Gastroesophageal sphincter (tissue), 4 donors: ENCODE measurements around the gene C1orf167. TPM values are rescaled to one million over a fixed set of nuclear protein-coding genes. Genes with fewer than 3 reads are reported as not detected.

Experiments used
- ATAC-seq: fragments of 150-250 bp; one replicate; pipeline ENCODE4 v1.9.1; 2016; ENCODE audit warnings: mild to moderate bottlenecking, moderate library complexity
- H3K27ac ChIP-seq, 4 donors: fragments of 200-600 bp; sonication (generic) in 3 of 4; 1 replicate in 3 of 4; 2 replicates in 1 of 4; pipeline ENCODE4 v1.5.1; 2016 to 2019
- H3K27me3 ChIP-seq: fragments of 200-600 bp; sonication (generic); one replicate; pipeline ENCODE4 v1.5.1; 2019
- H3K36me3 ChIP-seq, 2 donors: fragments of 200-600 bp; sonication (generic); one replicate each; pipeline ENCODE4 v1.5.1; 2019; ENCODE audit warnings: control low read depth in 1 of 2
- H3K4me1 ChIP-seq, 3 donors: fragments of 200-600 bp; sonication (generic); 1 replicate in 2 of 3; 2 replicates in 1 of 3; pipeline ENCODE4 v1.5.1; 2016 to 2019; ENCODE audit warnings: control low read depth in 2 of 3
- H3K4me3 ChIP-seq, 2 donors: fragments of 200-600 bp; sonication (generic); one replicate each; pipeline ENCODE4 v1.5.1; 2019; ENCODE audit warnings: mild to moderate bottlenecking in 1 of 2, moderate library complexity in 1 of 2
- H3K9me3 ChIP-seq, 3 donors: fragments of 200-600 bp; sonication (generic); one replicate each; pipeline ENCODE4 v1.5.1; 2017 to 2019; ENCODE audit warnings: control low read depth in 2 of 3
- EP300 ChIP-seq: sonication (generic); formaldehyde crosslinking; IDR thresholded peaks from one replicate; pipeline ENCODE4 v1.6.1; 2017; ENCODE audit warnings: antibody characterized with exemption, mild to moderate bottlenecking
- POLR2A ChIP-seq, 2 donors: fragments of 450-650 bp; IDR thresholded peaks; one replicate each; pipeline ENCODE4 v1.6.1; 2017; ENCODE audit warnings: antibody characterized with exemption in 2 of 2, mild to moderate bottlenecking in 2 of 2, moderate library complexity in 1 of 2
- POLR2AphosphoS5 ChIP-seq: sonication (generic); formaldehyde crosslinking; IDR thresholded peaks from one replicate; pipeline ENCODE4 v1.6.1; 2017; ENCODE audit warnings: antibody characterized with exemption
- WGBS, 2 donors: methylation state at CpG; one replicate each; pipeline ENCODE4 v1.1.5; 2018; ENCODE audit warnings: low coverage in 1 of 2; 5-methylcytosine and 5-hydroxymethylcytosine counted together
- total RNA-seq, 4 donors: library from RNA; depleted of rRNA; stranded (reverse); fragments of >200 nt; gene quantifications; one replicate each; pipeline ENCODE4 v1.1.0, GENCODE V29; 2016
- TF ChIP-seq, protein P1 (sequence below), 4 experiments: fragments of 200-600 bp in 2 of 4; fragments of 450-650 bp in 2 of 4; sonication (generic) in 1 of 4; IDR thresholded peaks; one replicate each; pipeline ENCODE4 v1.5.1; 2017 to 2019; ENCODE audit warnings: antibody characterized with exemption in 4 of 4, mild to moderate bottlenecking in 2 of 4, moderate library complexity in 2 of 4

The C1orf167 gene
- total RNA-seq, 4 donors from 2014 or later = 0.35 to 1.4 (median 0.75) TPM

DNA sequence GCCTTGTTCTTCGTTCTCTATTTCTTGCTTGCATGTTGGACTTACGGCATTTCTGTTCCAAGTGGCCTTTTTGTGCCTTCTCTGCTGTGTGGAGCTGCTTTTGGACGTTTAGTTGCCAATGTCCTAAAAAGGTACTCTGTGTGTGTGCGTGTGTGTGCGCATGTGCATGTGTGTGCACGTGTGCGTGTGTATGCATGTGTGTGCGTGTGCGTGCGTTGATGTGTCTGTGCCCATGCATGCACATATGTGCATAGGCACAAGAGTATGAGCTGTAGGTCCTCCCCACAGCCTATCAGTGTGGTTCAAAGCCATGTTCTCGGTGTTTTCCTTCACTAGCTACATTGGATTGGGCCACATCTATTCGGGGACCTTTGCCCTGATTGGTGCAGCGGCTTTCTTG lies 71.9 kb downstream of the C1orf167 start:
- H3K36me3 ChIP-seq = peaks cover 0 to 99% of the 10 kb centered on the region in 2 donors
- ATAC-seq = no peak
- H3K27me3 ChIP-seq = no peaks in the 10 kb centered on the region
- H3K9me3 ChIP-seq = no peaks in the 10 kb centered on the region
- H3K4me3 ChIP-seq = no peak overlapping the region
- TF ChIP-seq POLR2AphosphoS5 (no peak), EP300 (no peak), POLR2A (IDR thresholded peaks at IDR 0.05) (no peak)
- TF ChIP-seq, protein P1, sequence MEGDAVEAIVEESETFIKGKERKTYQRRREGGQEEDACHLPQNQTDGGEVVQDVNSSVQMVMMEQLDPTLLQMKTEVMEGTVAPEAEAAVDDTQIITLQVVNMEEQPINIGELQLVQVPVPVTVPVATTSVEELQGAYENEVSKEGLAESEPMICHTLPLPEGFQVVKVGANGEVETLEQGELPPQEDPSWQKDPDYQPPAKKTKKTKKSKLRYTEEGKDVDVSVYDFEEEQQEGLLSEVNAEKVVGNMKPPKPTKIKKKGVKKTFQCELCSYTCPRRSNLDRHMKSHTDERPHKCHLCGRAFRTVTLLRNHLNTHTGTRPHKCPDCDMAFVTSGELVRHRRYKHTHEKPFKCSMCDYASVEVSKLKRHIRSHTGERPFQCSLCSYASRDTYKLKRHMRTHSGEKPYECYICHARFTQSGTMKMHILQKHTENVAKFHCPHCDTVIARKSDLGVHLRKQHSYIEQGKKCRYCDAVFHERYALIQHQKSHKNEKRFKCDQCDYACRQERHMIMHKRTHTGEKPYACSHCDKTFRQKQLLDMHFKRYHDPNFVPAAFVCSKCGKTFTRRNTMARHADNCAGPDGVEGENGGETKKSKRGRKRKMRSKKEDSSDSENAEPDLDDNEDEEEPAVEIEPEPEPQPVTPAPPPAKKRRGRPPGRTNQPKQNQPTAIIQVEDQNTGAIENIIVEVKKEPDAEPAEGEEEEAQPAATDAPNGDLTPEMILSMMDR (IDR thresholded peaks at IDR 0.05) = no peak
- H3K27ac ChIP-seq = no peak overlapping the region
- 90% methylated on average over 2 of the region's 13 CpGs; no CpG with 5 or more reads in 1 of the 2 donors for WGBS, 2 donors
- H3K4me1 ChIP-seq = peaks cover 0 to 6% (median 0%) of the 10 kb centered on the region in 3 donors

DNA sequence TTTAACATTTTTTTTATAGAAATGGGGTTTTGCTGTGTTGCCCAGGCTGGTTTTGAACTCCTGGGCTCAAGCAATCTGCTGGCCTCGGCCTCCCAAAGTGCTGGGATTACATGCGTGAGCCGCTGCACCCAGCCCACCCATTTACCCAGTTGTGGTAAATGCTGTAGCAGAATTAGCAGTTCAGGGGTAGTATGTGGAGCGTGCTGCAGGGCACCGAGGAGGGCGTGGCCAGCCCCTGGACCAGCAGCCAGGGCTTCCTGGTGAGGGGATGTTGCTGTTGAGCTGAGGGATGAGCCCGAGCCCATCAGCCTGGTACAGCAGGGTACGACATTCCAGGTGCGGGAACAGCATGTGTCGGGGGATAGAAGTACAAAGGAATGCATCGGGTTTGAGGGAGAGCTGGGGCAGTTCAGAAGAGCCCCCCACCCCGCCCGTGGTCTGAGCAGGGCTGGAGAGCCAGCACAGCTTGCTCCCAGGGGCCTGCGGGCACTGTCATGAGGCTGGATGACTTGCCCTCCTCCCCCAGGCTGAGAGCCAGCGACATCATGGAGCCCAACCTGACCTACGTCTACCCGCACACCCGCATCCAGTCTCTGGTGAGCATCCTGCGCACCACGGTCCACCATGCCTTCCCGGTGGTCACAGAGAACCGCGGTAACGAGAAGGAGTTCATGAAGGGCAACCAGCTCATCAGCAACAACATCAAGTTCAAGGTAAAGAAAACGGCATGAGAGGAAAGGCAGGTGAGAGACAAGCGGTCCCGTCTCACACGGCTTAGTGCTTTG lies 73.6 kb downstream of the C1orf167 start:
- peaks cover 0 to 6% (median 0%) of the 10 kb centered on the region in 3 donors for H3K4me1 ChIP-seq
- peaks cover 0 to 100% of the 10 kb centered on the region in 2 donors for H3K36me3 ChIP-seq
- ATAC-seq = no peak
- no peak overlapping the region for H3K4me3 ChIP-seq
- H3K27ac ChIP-seq = no peak overlapping the region
- WGBS, 2 donors = 87% methylated on average over 6 to 13 of the region's 28 CpGs
- no peaks in the 10 kb centered on the region for H3K27me3 ChIP-seq
- TF ChIP-seq EP300 = no peak
- TF ChIP-seq POLR2A (IDR thresholded peaks at IDR 0.05) = no peak
- no peak for TF ChIP-seq POLR2AphosphoS5
- TF ChIP-seq, protein P1 (IDR thresholded peaks at IDR 0.05) = no peak
- H3K9me3 ChIP-seq = no peaks in the 10 kb centered on the region

DNA sequence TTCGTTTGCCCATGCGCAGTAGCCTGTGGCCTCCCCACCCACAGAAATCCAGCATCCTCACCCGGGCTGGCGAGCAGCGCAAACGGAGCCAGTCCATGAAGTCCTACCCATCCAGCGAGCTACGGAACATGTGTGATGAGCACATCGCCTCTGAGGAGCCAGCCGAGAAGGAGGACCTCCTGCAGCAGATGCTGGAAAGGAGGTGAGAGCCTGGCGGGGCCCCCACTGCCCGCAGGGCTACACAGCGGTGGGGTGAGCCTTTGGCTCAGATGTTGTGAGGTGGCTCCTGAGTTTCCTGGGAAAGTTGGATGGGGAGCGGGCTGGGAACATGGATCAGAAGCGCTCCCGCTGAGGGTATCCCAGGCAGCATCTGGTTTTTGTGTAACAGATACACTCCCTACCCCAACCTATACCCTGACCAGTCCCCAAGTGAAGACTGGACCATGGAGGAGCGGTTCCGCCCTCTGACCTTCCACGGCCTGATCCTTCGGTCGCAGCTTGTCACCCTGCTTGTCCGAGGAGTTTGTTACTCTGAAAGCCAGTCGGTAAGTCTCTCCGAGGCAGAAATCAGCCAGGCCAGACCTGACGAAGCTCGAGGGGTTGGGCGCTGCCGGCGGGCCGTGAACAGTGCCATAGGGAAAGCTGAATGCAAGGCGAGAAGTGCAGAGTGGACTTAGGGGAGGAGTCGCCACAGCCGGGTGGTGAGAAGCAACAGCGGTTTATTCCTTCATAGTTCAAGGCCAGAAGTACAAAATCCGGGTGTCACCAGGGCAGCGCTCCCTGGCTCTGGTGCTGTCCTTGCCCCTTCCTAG lies 75.2 kb downstream of the C1orf167 start:
- WGBS, 2 donors = 70 to 91% methylated on average over 2 to 12 of the region's 36 CpGs
- TF ChIP-seq POLR2AphosphoS5 = no peak
- TF ChIP-seq POLR2A (IDR thresholded peaks at IDR 0.05) = no peak
- TF ChIP-seq, protein P1 (IDR thresholded peaks at IDR 0.05) = no peak
- no peak for TF ChIP-seq EP300
- Histone ChIP-seq H3K27ac (no peak overlapping the region), H3K9me3 (no peaks in the 10 kb centered on the region), H3K27me3 (no peaks in the 10 kb centered on the region), H3K4me3 (no peak overlapping the region), H3K36me3 (peaks cover 0 to 100% of the 10 kb centered on the region in 2 donors), H3K4me1 (peaks cover 0 to 6% (median 0%) of the 10 kb centered on the region in 3 donors)
- ATAC-seq = no peak

DNA sequence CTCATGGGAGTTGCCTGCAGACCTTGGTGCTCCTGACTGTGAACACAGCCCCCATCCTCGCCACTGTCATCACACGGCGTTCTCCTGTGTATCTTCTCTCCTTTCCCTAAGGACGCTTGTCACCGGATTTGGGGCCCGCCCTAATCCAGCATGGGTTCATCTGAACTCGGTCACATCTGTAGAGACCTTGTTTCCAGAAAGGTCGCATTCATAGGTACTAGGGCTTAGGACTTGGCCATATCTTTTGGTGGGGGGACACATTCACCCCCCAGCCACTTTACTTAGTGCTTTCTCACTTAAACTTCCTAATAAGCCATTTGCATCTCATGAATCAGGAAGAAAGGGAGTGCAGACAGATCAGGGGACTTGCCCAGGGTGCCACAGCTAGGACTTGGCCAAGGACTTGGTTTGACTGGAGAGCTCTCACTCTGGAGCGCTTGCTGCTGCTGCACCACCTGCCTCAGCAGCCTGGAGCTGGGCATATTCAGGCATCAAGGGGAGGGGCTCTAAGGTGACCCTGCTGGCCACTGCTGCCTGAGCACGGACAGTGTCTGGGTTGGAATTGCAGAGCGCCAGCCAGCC lies 75.9 kb downstream of the C1orf167 start:
- peaks cover 0 to 100% of the 10 kb centered on the region in 2 donors for H3K36me3 ChIP-seq
- TF ChIP-seq POLR2AphosphoS5 (no peak), POLR2A (IDR thresholded peaks at IDR 0.05) (no peak), EP300 (no peak)
- TF ChIP-seq, protein P1 (IDR thresholded peaks at IDR 0.05) = no peak

More for the DNA sequence above, 75.9 kb downstream of the C1orf167 start:
- whole genome bisulfite sequencing, 2 donors = 67 to 82% methylated on average over 6 to 8 of the region's 11 CpGs
- no peak for ATAC-seq
- no peaks in the 10 kb centered on the region for H3K27me3 ChIP-seq
- H3K4me3 ChIP-seq = no peak overlapping the region
- no peak overlapping the region for H3K27ac ChIP-seq
- H3K4me1 ChIP-seq = peaks cover 0 to 6% (median 0%) of the 10 kb centered on the region in 3 donors
- no peaks in the 10 kb centered on the region for H3K9me3 ChIP-seq
